ENCODE measurements around the gene STON2.
A peak's percentile ranks its signal among the peaks of the same experiment; 100 is the strongest.

The STON2 gene

DNA sequence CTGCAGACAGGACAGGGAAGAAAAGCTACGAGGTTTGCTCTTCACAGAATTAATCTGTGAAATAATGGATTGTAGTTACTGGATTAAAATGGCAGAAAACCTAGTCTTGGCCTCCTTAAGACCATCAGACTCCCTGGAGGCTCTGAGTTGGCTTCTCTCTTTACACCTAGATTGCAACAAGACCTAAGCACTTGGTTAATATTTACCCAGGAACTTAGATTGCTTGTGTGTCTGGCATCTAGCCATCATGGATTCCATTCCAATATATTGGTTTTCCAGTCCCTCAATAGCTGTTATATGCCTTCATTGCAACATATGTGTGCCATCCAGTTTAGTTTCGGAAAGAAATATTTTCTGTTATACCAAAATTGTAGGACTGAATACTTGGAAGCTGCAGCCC, 177.4 kb downstream of the STON2 start:
- TF ChIP-seq, protein P1, sequence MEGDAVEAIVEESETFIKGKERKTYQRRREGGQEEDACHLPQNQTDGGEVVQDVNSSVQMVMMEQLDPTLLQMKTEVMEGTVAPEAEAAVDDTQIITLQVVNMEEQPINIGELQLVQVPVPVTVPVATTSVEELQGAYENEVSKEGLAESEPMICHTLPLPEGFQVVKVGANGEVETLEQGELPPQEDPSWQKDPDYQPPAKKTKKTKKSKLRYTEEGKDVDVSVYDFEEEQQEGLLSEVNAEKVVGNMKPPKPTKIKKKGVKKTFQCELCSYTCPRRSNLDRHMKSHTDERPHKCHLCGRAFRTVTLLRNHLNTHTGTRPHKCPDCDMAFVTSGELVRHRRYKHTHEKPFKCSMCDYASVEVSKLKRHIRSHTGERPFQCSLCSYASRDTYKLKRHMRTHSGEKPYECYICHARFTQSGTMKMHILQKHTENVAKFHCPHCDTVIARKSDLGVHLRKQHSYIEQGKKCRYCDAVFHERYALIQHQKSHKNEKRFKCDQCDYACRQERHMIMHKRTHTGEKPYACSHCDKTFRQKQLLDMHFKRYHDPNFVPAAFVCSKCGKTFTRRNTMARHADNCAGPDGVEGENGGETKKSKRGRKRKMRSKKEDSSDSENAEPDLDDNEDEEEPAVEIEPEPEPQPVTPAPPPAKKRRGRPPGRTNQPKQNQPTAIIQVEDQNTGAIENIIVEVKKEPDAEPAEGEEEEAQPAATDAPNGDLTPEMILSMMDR (IDR thresholded peaks at IDR 0.05; ENCODE audit: control insufficient read depth, insufficient read depth, low read depth, low read length, missing control alignments), result no peak
- no peak overlapping the region for H3K4me3 ChIP-seq (ENCODE audit: control insufficient read depth, low read depth, low read length)
- no peak for DNase-seq (ENCODE audit: low read depth)

DNA sequence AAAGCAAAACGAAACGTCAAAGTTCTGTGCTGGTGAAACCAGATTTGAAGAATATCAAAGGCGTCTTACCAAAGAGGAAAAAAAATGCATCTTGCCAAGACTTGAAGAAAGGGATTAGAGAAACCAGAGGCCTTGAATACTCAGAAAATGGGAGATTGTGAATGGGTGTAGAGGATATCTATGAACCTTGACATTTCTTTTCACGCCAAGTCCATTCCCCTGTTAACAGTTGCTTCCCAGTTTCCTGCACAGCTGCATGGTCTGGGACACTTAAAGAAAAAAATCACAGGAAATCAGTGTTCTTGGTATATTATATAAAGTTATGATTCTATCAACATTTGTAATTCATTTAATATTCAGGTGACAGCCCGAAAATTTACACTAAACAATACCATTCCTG, 178.0 kb downstream of the STON2 start:
- no peak overlapping the region for H3K4me3 ChIP-seq (ENCODE audit: control insufficient read depth, low read depth, low read length)
- no peak for DNase-seq (ENCODE audit: low read depth)
- TF ChIP-seq, protein P1 (IDR thresholded peaks at IDR 0.05; ENCODE audit: control insufficient read depth, insufficient read depth, low read depth, low read length, missing control alignments), result no peak

DNA sequence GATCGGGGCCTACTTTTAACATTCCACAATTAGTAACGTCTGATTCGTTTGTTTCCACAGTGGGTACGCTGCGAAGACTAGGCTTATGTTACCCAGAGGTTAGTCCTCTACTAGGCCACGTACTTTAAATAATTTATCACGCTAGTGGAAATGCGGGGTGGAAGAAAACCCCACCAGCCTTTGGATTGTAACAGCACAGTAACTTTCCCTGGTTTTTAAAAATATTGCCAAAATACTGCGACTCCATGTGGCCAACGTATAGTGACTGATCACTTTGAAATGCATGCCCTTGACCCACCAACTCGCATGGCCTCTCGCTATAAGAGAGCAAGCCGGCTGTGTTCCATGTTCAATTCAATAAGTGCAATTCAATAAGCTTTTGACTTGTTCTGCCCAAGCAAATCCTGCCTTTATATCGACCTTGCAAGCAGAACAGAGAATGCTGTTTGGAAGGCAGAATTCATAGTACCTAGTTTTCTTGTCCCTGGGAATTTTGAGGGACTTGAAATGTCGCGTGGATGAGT, 178.5 kb downstream of the STON2 start:
- no peak for DNase-seq (ENCODE audit: low read depth)
- TF ChIP-seq, protein P1 (IDR thresholded peaks at IDR 0.05; ENCODE audit: control insufficient read depth, insufficient read depth, low read depth, low read length, missing control alignments), result no peak
- H3K4me3 ChIP-seq (ENCODE audit: control insufficient read depth, low read depth, low read length), result peak overlapping the region; percentile 57

DNA sequence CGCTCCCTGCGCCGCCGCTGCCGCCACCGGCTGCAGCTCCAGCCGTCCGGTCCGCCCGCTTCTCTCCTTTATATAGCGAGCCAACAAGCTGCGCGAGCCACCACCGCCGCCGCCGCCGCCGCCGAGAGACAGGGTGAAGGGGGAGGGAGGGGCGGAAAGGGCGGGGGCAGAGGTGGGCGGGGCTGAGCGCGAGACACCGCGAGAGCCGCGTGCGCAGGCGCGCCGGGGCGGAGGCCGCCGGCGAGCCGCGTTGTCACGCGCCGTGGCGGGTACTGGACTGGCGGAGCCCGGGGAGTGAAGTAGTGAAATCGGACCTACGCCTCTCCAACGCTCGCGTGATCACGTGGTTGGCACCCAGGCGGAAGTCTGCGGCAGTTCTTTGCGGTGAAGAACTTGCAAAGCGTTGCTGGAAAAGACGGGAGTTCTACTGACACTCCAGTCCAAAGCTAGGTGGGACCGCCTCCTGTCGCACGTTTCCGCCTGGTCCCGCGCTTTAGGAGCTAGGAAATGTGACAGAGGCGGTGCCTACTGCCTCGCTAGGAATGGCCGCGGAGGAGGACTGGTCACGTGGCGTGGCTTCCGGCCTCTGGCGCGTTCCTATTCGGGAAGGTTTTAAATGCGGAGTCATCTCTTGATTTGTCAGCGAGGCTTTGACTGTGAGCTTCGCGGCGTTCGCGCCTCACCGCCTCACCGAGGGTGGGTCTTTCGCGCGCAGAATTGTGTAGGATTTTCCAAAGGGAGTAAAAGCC, 179.1 kb downstream of the STON2 start, which contains the start of gene GTF2A1:
Gene GTF2A1 (minus strand): TSS at position 130 of the 749 bp plus-strand sequence. CDS start 441 bp downstream, outside the sequence.
- H3K4me3 ChIP-seq (ENCODE audit: control insufficient read depth, low read depth, low read length), result peak within 1 kb of the TSS; percentile 90
- TF ChIP-seq, protein P1 (IDR thresholded peaks at IDR 0.05; ENCODE audit: control insufficient read depth, insufficient read depth, low read depth, low read length, missing control alignments), result no peak
- DNase-seq (ENCODE audit: low read depth), result peak; percentile 87

DNA sequence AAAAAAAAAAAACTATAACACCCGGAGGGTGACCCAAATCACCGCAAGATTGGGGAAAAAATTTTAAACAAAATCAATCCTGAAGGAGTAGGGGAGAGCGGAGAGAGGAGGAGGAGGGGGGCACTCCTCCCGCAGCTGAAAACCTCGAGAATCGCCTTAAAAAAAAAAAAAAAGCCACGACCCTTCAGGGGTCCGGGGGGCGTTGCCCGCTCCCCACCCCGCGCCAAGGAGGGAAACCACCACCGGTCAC, 179.6 kb downstream of the STON2 start:
- TF ChIP-seq, protein P1 (IDR thresholded peaks at IDR 0.05; ENCODE audit: control insufficient read depth, insufficient read depth, low read depth, low read length, missing control alignments), result no peak
- no peak for DNase-seq (ENCODE audit: low read depth)
- peak overlapping the region; percentile 90 for H3K4me3 ChIP-seq (ENCODE audit: control insufficient read depth, low read depth, low read length)

DNA sequence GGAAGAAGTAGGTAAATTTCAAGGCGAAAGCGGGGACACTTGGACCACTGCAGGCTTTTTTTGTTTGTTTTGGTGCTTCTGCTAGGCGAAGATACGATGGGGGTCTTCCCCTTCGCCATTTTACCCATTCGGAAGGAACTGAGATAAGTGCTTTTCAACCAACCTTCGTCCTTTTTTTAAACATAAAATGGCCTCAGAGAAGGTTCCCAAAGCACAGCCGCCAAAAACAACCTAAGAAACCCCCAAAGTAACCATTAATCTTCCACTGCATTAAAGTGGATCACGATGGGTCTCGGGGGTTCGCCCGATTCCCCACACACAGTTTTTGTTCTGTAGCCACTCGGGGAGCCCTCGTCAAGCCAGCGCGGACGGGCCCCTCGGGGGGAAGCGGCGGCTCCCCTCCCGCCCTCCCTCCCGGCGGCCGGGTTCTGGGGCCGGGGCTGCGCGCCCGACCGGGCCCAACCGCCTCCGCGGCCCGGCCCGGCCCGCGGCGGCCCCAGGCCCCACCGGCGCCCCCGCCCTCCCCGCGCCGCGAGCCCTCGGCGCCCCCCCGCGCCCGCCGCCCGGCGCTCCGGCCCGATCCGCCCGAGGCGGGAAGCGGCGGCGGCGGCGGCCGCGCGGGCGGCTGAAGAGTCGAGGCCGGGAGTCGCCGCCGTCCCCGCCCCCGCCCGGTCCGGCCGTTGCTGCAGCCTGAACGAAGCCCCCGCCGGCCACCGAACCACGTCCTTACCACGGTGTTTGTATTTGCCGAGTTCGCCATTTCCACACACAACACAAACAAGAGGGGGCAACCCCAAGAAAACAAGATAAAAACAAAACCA, 180.2 kb downstream of the STON2 start:
- TF ChIP-seq, protein P1 (IDR thresholded peaks at IDR 0.05; ENCODE audit: control insufficient read depth, insufficient read depth, low read depth, low read length, missing control alignments), result no peak
- no peak for DNase-seq (ENCODE audit: low read depth)
- peak overlapping the region; percentile 90 for H3K4me3 ChIP-seq (ENCODE audit: control insufficient read depth, low read depth, low read length)

Data from AG09309 (cell line).